GM18873 (cell line): ENCODE results near the gene JPH2.
A peak's percentile ranks its signal among the peaks of the same experiment; 100 is the strongest.

Experiments used
- ATAC-seq: cut with Tn5 transposase; IDR thresholded peaks from one replicate; pipeline ENCODE4 v1.9.1; 2021; ENCODE audit warnings: mild to moderate bottlenecking, moderate library complexity, moderate number of reproducible peaks; ENCODE audit not compliant: unreplicated experiment, low FRiP score

JPH2 gene

GRCh38 chr20:44083220-44083933 lies 103.6 kb downstream of the JPH2 start:
- ATAC-seq: no peak

GRCh38 chr20:44081888-44082287 lies 105.1 kb downstream of the JPH2 start:
- no peak for ATAC-seq

- no peak for ATAC-seq
Observed at GRCh38 chr20:44081476-44081875, 105.5 kb downstream of the JPH2 start.

- ATAC-seq: peak; percentile 73
Observed at GRCh38 chr20:44080646-44081267, 106.2 kb downstream of the JPH2 start.

- ATAC-seq: no peak
Observed at GRCh38 chr20:44080064-44080463, 106.9 kb downstream of the JPH2 start.

GRCh38 chr20:44079291-44079690 lies 107.7 kb downstream of the JPH2 start:
- no peak for ATAC-seq

- no peak for ATAC-seq
Observed at GRCh38 chr20:44075950-44076232, 111.1 kb downstream of the JPH2 start.

- no peak for ATAC-seq
Observed at GRCh38 chr20:44075191-44075949, 111.6 kb downstream of the JPH2 start.

- no peak for ATAC-seq
Observed at GRCh38 chr20:44074252-44075151, 112.5 kb downstream of the JPH2 start.

- ATAC-seq: no peak
Observed at GRCh38 chr20:44073675-44074071, 113.3 kb downstream of the JPH2 start.

- ATAC-seq: no peak
Observed at GRCh38 chr20:44073011-44073674, 113.8 kb downstream of the JPH2 start.

GRCh38 chr20:44072384-44072783 lies 114.6 kb downstream of the JPH2 start:
- ATAC-seq: no peak

- no peak for ATAC-seq
Observed at GRCh38 chr20:44071526-44072111, 115.4 kb downstream of the JPH2 start.

- no peak for ATAC-seq
Observed at GRCh38 chr20:44071057-44071456, 115.9 kb downstream of the JPH2 start.

- no peak for ATAC-seq
Observed at GRCh38 chr20:44070139-44070900, 116.7 kb downstream of the JPH2 start.

GRCh38 chr20:44069203-44070011 lies 117.6 kb downstream of the JPH2 start:
- ATAC-seq: no peak

- no peak for ATAC-seq
Observed at GRCh38 chr20:44068316-44069201, 118.4 kb downstream of the JPH2 start.
